Pancreas (tissue), 10 donors: ENCODE measurements around the gene GTPBP3. TPM values are rescaled to one million over a fixed set of nuclear protein-coding genes. Genes with fewer than 3 reads are reported as not detected.

ENCODE experiments used
- ATAC-seq, 4 donors: fragments of 200-7000 bp; cut with Tn5 transposase; one replicate each; pipeline versions ENCODE4 v1.8.0 to v1.9.1; 2020; ENCODE audit warnings: mild to moderate bottlenecking in 4 of 4, moderate library complexity in 4 of 4
- DNase-seq, 6 donors: peaks; one replicate each; pipeline ENCODE4 v3.0.0-alpha.2; 2020
- FAIRE-seq: peaks from 2 replicates; lab custom pipeline; 2012; peaks lifted over from hg19 to GRCh38; lab: Jason Lieb, UNC
- H3K27ac ChIP-seq, 4 donors: fragments of 200-600 bp; sonication (generic); 1 replicate in 3 of 4; 2 replicates in 1 of 4; pipeline versions ENCODE4 v1.5.0 to v1.8.0; 2020
- H3K27me3 ChIP-seq, 4 donors: fragments of 200-600 bp; one replicate each; pipeline ENCODE4 v1.8.0; 2021
- H3K36me3 ChIP-seq, 3 donors: fragments of 200-600 bp; sonication (generic) in 1 of 3; one replicate each; pipeline versions ENCODE4 v1.5.0 to v1.8.0; 2020 to 2021
- H3K4me1 ChIP-seq, 3 donors: fragments of 200-600 bp; one replicate each; pipeline ENCODE4 v1.8.0; 2021
- H3K4me3 ChIP-seq, 4 donors: fragments of 200-600 bp; sonication (generic) in 2 of 4; one replicate each; pipeline versions ENCODE4 v1.5.0 to v1.8.0; 2020 to 2021
- H3K9me3 ChIP-seq, 4 donors: fragments of 200-600 bp; one replicate each; pipeline ENCODE4 v1.8.0; 2021
- WGBS, 2 donors: extraction: QIAGEN DNeasy Blood & Tissue Kit; methylation state at CpG; one replicate each; pipeline ENCODE4 v1.1.7; 2013; 5-methylcytosine and 5-hydroxymethylcytosine counted together
- intact Hi-C, 3 donors: fragments of 100-400 bp; cut with DNase I; formaldehyde crosslinking; loops; one replicate each; pipeline versions ENCODE4 v1.11.1 to v1.14.2; 2022
- polyA plus RNA-seq, 2 donors: library from polyadenylated mRNA; stranded (reverse); fragments of 200-250 nt; gene quantifications; one replicate each; pipeline ENCODE4 v1.2.3, GENCODE V29; 2013
- total RNA-seq, 6 donors: library from RNA; stranded (reverse); fragmentation: NEBNext Ultra II Directional in 4 of 6; extraction: Animal tissue kit (Norgen Biotek cat#: 25700) in 4 of 6; gene quantifications; one replicate each; pipeline versions ENCODE4 v1.2.1 to v1.2.4, GENCODE V29; 2021 to 2023
- TF ChIP-seq, protein P1 (sequence below), 4 donors: fragments of 200-600 bp; sonication (generic) in 3 of 4; IDR thresholded peaks; one replicate each; pipeline versions ENCODE4 v1.5.0 to v1.8.0; 2021; ENCODE audit warnings: antibody characterized with exemption in 4 of 4
- donor health status: healthy with polysubstance abuse.
- donor health status: DM: no; HTN: no; CAD: no; lungs with moderate emphysema.
- donor health status: DM: no; HTN: no; CAD: no.
- donor health status: control.
- donor health status: control.
- donor health status: Bipolar disorder and iron deficiency.
- donor health status: DM: yes; HTN: yes; CAD: no.
- donor health status: DM: no; HTN: no; CAD: no.
- donor health status: DM: no; HTN: no; CAD: no.
- donor health status: DM: yes; HTN: yes; CAD: no.

The GTPBP3 gene
- total and polyA plus RNA-seq, 8 donors: 9.1 to 28.2 (median 12.7) TPM

DNA sequence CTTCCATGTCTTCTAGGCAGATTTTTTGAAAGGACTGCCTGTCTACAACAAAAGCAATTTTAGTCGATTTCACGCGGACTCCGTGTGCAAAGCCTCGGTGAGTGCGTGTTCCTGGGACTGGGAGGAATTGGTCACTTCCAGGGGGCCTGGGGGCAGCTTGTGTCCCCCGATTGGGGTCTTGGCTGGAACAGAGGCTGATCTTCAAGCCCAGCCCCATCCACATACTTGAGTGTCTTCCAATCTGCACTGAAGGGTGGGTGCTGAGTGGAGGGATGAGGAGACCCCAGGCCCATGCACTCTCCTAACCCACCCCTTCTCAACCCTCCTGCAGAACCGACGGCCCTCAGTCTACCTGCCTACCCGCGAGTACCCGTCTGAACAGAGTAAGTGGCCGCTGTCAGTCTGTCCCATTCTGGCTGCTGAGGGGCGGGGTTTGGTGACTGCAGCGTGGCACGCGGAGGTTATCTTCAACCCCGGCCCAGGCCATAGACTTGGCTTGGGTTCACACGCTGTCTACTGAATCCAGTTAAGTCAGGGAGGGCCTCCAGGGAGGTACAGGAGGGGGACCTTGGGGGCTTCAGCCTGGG, 23.3 kb upstream of the GTPBP3 start:
- H3K36me3 ChIP-seq: peaks cover 0 to 13% (median 6%) of the 10 kb centered on the region in 3 donors

DNA sequence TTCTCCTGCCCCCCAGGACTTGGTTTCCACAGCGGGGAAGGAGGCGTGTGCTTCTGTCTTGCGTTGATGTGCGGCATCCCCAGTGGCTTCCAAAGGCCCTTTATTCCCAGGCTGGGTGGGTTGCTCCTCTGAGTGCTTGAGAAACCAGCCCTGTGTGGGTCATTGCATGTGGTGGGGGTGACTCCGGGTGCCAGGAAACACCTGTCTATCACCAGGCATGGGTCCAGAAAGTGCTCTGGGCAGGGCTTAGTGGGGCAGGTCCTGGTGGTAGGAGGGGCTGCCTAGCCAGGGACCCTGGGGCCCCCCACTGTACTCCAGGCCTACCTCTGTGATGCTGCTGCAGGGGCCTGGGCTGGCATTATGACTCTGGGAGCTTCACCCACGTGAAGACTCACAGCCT, 18.4 kb upstream of the GTPBP3 start:
- H3K4me3 ChIP-seq: no peak overlapping the region
- peaks cover 6 to 24% (median 12%) of the 10 kb centered on the region in 3 donors for H3K36me3 ChIP-seq
- TF ChIP-seq, protein P1, sequence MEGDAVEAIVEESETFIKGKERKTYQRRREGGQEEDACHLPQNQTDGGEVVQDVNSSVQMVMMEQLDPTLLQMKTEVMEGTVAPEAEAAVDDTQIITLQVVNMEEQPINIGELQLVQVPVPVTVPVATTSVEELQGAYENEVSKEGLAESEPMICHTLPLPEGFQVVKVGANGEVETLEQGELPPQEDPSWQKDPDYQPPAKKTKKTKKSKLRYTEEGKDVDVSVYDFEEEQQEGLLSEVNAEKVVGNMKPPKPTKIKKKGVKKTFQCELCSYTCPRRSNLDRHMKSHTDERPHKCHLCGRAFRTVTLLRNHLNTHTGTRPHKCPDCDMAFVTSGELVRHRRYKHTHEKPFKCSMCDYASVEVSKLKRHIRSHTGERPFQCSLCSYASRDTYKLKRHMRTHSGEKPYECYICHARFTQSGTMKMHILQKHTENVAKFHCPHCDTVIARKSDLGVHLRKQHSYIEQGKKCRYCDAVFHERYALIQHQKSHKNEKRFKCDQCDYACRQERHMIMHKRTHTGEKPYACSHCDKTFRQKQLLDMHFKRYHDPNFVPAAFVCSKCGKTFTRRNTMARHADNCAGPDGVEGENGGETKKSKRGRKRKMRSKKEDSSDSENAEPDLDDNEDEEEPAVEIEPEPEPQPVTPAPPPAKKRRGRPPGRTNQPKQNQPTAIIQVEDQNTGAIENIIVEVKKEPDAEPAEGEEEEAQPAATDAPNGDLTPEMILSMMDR (IDR thresholded peaks at IDR 0.05): no peak
- DNase-seq: no peak
- H3K9me3 ChIP-seq: no peaks in the 10 kb centered on the region
- ATAC-seq: no peak
- no peak overlapping the region for H3K27ac ChIP-seq
- no peak for FAIRE-seq
- no peaks in the 10 kb centered on the region for H3K4me1 ChIP-seq
- no peaks in the 10 kb centered on the region for H3K27me3 ChIP-seq
- WGBS, 2 donors: 78 to 79% methylated on average over 6 of the region's 6 CpGs
- intact Hi-C loops: no loop called here

More for the DNA sequence above, 23.3 kb upstream of the GTPBP3 start:
- Histone ChIP-seq H3K9me3 (no peaks in the 10 kb centered on the region), H3K27me3 (no peaks in the 10 kb centered on the region), H3K4me1 (peaks cover 0 to 4% (median 2%) of the 10 kb centered on the region in 3 donors), H3K4me3 (no peak overlapping the region), H3K27ac (no peak overlapping the region)
- TF ChIP-seq, protein P1 (IDR thresholded peaks at IDR 0.05): no peak
- WGBS, 2 donors: 87% methylated on average over 19 of the region's 19 CpGs
- ATAC-seq (no peak), FAIRE-seq (no peak), DNase-seq (no peak)
- intact Hi-C loops: no loop called here

DNA sequence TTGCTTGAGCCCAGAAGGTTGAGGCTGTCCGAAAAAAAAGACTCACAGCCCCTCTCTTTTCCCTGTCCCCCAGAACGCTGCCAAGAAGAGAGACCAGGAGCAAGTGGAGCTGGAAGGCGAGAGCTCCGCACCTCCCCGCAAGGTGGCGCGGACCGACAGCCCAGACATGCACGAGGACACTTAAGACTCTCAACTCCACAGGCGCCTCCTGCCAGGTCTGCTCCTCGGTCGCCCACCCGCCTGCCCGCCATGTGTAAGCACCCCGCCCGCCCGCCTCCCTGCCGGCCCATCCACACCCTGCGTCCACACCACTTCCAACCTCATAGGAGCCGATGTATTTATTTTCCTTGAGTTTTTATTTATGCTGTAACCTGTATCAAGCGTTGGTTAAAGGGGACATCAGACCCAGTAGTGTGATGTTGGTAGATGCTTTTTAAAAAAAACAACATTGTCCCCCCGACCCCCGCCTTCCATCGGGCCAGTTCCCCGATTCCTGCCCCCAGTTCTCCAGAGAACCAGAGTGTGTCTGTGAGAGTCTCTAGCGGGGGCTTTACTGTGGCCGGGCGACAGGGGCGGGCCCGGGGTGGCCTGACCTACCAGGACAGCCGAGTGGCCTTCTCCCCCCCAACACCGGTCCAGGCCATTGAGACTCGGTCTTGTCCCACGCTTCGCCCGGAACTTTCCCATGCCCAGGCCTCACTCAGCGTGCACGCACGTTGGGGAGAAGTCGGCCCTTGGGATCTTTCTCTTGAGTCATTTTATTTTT, 17.7 kb upstream of the GTPBP3 start:
- 92 to 94% methylated on average over 38 to 40 of the region's 40 CpGs for WGBS, 2 donors
- TF ChIP-seq, protein P1 (IDR thresholded peaks at IDR 0.05): no peak
- Histone ChIP-seq H3K4me3 (no peak overlapping the region), H3K27ac (no peak overlapping the region), H3K36me3 (peaks cover 2 to 18% (median 12%) of the 10 kb centered on the region in 3 donors), H3K27me3 (no peaks in the 10 kb centered on the region), H3K4me1 (no peaks in the 10 kb centered on the region), H3K9me3 (no peaks in the 10 kb centered on the region)
- intact Hi-C loops: no loop called here
- DNase-seq (no peak), ATAC-seq (no peak), FAIRE-seq (no peak)

DNA sequence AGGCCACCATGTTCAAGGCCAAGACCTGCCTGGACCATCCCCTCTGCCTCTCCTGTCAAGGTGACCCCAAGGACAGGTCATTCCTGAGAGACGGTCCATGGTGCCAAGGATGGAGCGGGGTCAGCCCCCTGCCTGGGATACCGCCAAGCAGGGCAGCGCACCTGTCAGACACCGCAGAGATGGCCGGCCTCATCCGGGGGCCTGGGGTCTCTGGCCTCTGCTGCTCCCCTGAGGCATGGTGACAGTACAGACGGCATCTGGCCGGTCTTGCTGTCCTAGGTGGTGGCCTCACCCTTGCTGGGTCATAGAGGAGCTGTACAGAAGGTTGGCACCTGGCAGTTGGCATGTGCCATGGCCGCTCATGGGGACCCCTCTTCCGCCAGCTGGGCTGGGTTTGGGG, 16.9 kb upstream of the GTPBP3 start:
- intact Hi-C loops: no loop called here
- ATAC-seq: no peak

More for the DNA sequence above, 16.9 kb upstream of the GTPBP3 start:
- no peak overlapping the region for H3K27ac ChIP-seq
- FAIRE-seq (no peak), DNase-seq (peak in 1 of 6 donors; percentile 61)
- no peaks in the 10 kb centered on the region for H3K9me3 ChIP-seq
- H3K27me3 ChIP-seq: no peaks in the 10 kb centered on the region
- TF ChIP-seq, protein P1 (IDR thresholded peaks at IDR 0.05): no peak
- H3K4me3 ChIP-seq: no peak overlapping the region
- H3K4me1 ChIP-seq: no peaks in the 10 kb centered on the region
- 87 to 90% methylated on average over 11 of the region's 11 CpGs for WGBS, 2 donors
- peaks cover 0 to 16% (median 12%) of the 10 kb centered on the region in 3 donors for H3K36me3 ChIP-seq
